Measurements from ENCODE around the gene NSRP1.
"Not testable (repeated sequence)": the region's sequence is repeated elsewhere in the genome, so short reads cannot be mapped to it uniquely, and the experiment has no call there.

Gene NSRP1

GRCh38 chr17:30224419-30224960 lies 107.9 kb downstream of the NSRP1 start:
- no peak for DNase-seq

GRCh38 chr17:30225112-30225511 lies 108.5 kb downstream of the NSRP1 start:
- DNase-seq: no peak

GRCh38 chr17:30225919-30226553 lies 109.4 kb downstream of the NSRP1 start:
- no peak for DNase-seq

GRCh38 chr17:30226878-30227277 lies 110.3 kb downstream of the NSRP1 start:
- DNase-seq: no peak

- DNase-seq: no peak
Observed at GRCh38 chr17:30228011-30228410, 111.4 kb downstream of the NSRP1 start.

GRCh38 chr17:30229012-30229411 lies 112.4 kb downstream of the NSRP1 start:
- DNase-seq: no peak

- not testable (repeated sequence) for DNase-seq
Observed at GRCh38 chr17:30230009-30230408, 113.4 kb downstream of the NSRP1 start.

GRCh38 chr17:30230596-30231125 lies 114.0 kb downstream of the NSRP1 start:
- DNase-seq: no peak

- DNase-seq: no peak
Observed at GRCh38 chr17:30232015-30232823, 115.6 kb downstream of the NSRP1 start.

- DNase-seq: no peak
Observed at GRCh38 chr17:30232824-30233427, 116.3 kb downstream of the NSRP1 start.

- no peak for DNase-seq
Observed at GRCh38 chr17:30234296-30234695, 117.7 kb downstream of the NSRP1 start.

GRCh38 chr17:30234964-30235363 lies 118.3 kb downstream of the NSRP1 start:
- DNase-seq: no peak

GRCh38 chr17:30235386-30236296 lies 119.0 kb downstream of the NSRP1 start, which contains the start of gene SLC6A4:
Gene SLC6A4, minus strand, starts transcription at chr17:30235697. Its CDS starts 13,739 bp downstream, at chr17:30221958.
- DNase-seq: no peak
